CD8-positive, alpha-beta memory T cell (primary cell): ENCODE data around the gene KCTD2. TPM values are rescaled to one million over a fixed set of nuclear protein-coding genes. Genes with fewer than 3 reads are reported as not detected.
"Not testable (repeated sequence)": the region's sequence is repeated elsewhere in the genome, so short reads cannot be mapped to it uniquely, and the experiment has no call there.

Experiments used
- CTCF ChIA-PET: fragments of 350-600 bp; sonication (Branson Sonifier 250); formaldehyde crosslinking; loops from one replicate; lab custom pipeline; 2021; ENCODE audit warnings: antibody characterized with exemption; lab: Charles Lee
- POLR2A ChIA-PET: fragments of 350-600 bp; sonication (Branson Sonifier 250); formaldehyde crosslinking; loops from one replicate; lab custom pipeline; 2021; ENCODE audit warnings: antibody characterized with exemption; lab: Charles Lee
- DNase-seq, 5 donors: peaks; one replicate each; pipeline versions ENCODE4 v3.0.0 to v3.0.0-alpha.2; 2020 to 2022; ENCODE audit warnings: mixed read lengths in 1 of 5
- H3K27ac ChIP-seq: one replicate; pipeline ENCODE4 v1.7.0; 2013; ENCODE audit warnings: low read depth, mild to moderate bottlenecking, low read length, moderate library complexity
- H3K27me3 ChIP-seq: 2 replicates; pipeline ENCODE4 v1.7.0; 2013; ENCODE audit warnings: low read length, mild to moderate bottlenecking; ENCODE audit not compliant: insufficient read depth, poor library complexity, severe bottlenecking
- H3K36me3 ChIP-seq: 2 replicates; pipeline ENCODE4 v1.7.0; 2013; ENCODE audit warnings: mild to moderate bottlenecking, low read length, moderate library complexity; ENCODE audit not compliant: insufficient read depth
- H3K4me1 ChIP-seq: 2 replicates; pipeline ENCODE4 v1.7.0; 2013; ENCODE audit warnings: mild to moderate bottlenecking, low read length, moderate library complexity; ENCODE audit not compliant: insufficient read depth
- H3K4me3 ChIP-seq: 2 replicates; pipeline ENCODE4 v1.7.0; 2013; ENCODE audit warnings: mild to moderate bottlenecking, low read length
- H3K9me3 ChIP-seq: 2 replicates; pipeline ENCODE4 v1.7.0; 2013; ENCODE audit warnings: mild to moderate bottlenecking, low read length
- H3K27ac Mint-ChIP-seq, 8 donors: one replicate each; pipeline ENCODE4 v1.8.0; 2020 to 2021; ENCODE audit warnings: mixed read lengths in 8 of 8, mild to moderate bottlenecking in 6 of 8, inconsistent platforms in 3 of 8, moderate library complexity in 3 of 8
- H3K27me3 Mint-ChIP-seq, 2 donors: one replicate each; pipeline ENCODE4 v1.8.0; 2020 to 2021; ENCODE audit warnings: mixed read lengths in 2 of 2, mild to moderate bottlenecking in 1 of 2, moderate library complexity in 1 of 2
- H3K36me3 Mint-ChIP-seq, 3 donors: one replicate each; pipeline ENCODE4 v1.8.0; 2020 to 2021; ENCODE audit warnings: mixed read lengths in 3 of 3, inconsistent platforms in 1 of 3, mild to moderate bottlenecking in 1 of 3
- H3K4me1 Mint-ChIP-seq, 3 donors: one replicate each; pipeline ENCODE4 v1.8.0; 2020 to 2021; ENCODE audit warnings: mixed read lengths in 3 of 3, inconsistent platforms in 1 of 3, mild to moderate bottlenecking in 1 of 3
- H3K4me3 Mint-ChIP-seq, 7 donors: one replicate each; pipeline ENCODE4 v1.8.0; 2020 to 2021; ENCODE audit warnings: mixed read lengths in 7 of 7, mild to moderate bottlenecking in 6 of 7, moderate library complexity in 4 of 7, inconsistent platforms in 2 of 7
- H3K9me3 Mint-ChIP-seq, 5 donors: one replicate each; pipeline ENCODE4 v1.8.0; 2020 to 2022; ENCODE audit warnings: mixed read lengths in 5 of 5, mild to moderate bottlenecking in 3 of 5, moderate library complexity in 2 of 5, inconsistent platforms in 1 of 5
- polyA plus RNA-seq: library from polyadenylated mRNA; unstranded; fragments of 300-500 nt; fragmentation: Illumina TruSeq; gene quantifications from one replicate; pipeline ENCODE4 v1.2.3, GENCODE V29; 2021
- total RNA-seq, 2 experiments: library from RNA; stranded (reverse); gene quantifications; one replicate each; pipeline ENCODE4 v1.2.3, GENCODE V29; 2021

KCTD2 gene
- total and polyA plus RNA-seq, 3 experiments from 2014 or later, result 8.0 to 23.8 (median 22.2) TPM

- ChIA-PET CTCF (no interaction called here), POLR2A (no interaction called here)
- no peaks in the 10 kb centered on the region for H3K9me3 ChIP-seq
- no peaks in the 10 kb centered on the region for H3K27me3 Mint-ChIP-seq
- DNase-seq, result no peak
- H3K4me3 ChIP-seq, result no peak overlapping the region
- H3K27ac Mint-ChIP-seq, result peak overlapping the region in 5 of 8 donors; percentile 23 to 77 (median 50)
- peak overlapping the region in 6 of 7 donors; percentile 35 to 99 (median 59) for H3K4me3 Mint-ChIP-seq
- H3K4me1 Mint-ChIP-seq, result peaks cover 39 to 49% (median 48%) of the 10 kb centered on the region in 3 donors
- H3K36me3 Mint-ChIP-seq, result peaks cover 4 to 47% (median 10%) of the 10 kb centered on the region in 3 donors
- H3K27ac ChIP-seq, result no peak overlapping the region
- H3K9me3 Mint-ChIP-seq, result no peaks in the 10 kb centered on the region
- peaks cover 18% of the 10 kb centered on the region for H3K4me1 ChIP-seq
- peaks cover 22% of the 10 kb centered on the region for H3K36me3 ChIP-seq
- no peaks in the 10 kb centered on the region for H3K27me3 ChIP-seq
Measured at GRCh38 chr17:75044716-75045115, 2.3 kb upstream of the KCTD2 start.

- Mint-ChIP-seq H3K4me1 (peaks cover 36 to 51% (median 51%) of the 10 kb centered on the region in 3 donors), H3K27ac (peak overlapping the region; percentile 93 to 99 (median 97)), H3K36me3 (peaks cover 0 to 40% (median 5%) of the 10 kb centered on the region in 3 donors), H3K4me3 (peak overlapping the region; percentile 92 to 99 (median 96))
- not testable (repeated sequence) for DNase-seq, H3K27me3 Mint-ChIP-seq, H3K9me3 ChIP-seq, H3K27me3 ChIP-seq, H3K9me3 Mint-ChIP-seq
- peak overlapping the region; percentile 94 for H3K27ac ChIP-seq
- H3K36me3 ChIP-seq, result peaks cover 18% of the 10 kb centered on the region
- H3K4me3 ChIP-seq, result peak overlapping the region; percentile 84
- peaks cover 18% of the 10 kb centered on the region for H3K4me1 ChIP-seq
- CTCF ChIA-PET, result interaction anchor here (1.0 to 2.3 kb wide), 5 partner anchors 11 to 68 kb away, joined by 3 to 10 read pairs (median 4); partner anchors contain the start of gene SLC16A5
- POLR2A ChIA-PET, result interaction anchor here (3.4 kb wide), 1 partner anchor 11 kb away, joined by 14 read pairs; no protein-coding TSS in a partner anchor
Measured at GRCh38 chr17:75045946-75046406, 1.0 kb upstream of the KCTD2 start.

- H3K4me1 ChIP-seq, result peaks cover 18% of the 10 kb centered on the region
- H3K27me3 ChIP-seq, result no peaks in the 10 kb centered on the region
- peak in 4 of 5 donors; percentile 13 to 59 (median 30) for DNase-seq
- peak overlapping the region; percentile 62 for H3K27ac ChIP-seq
- H3K9me3 ChIP-seq, result no peaks in the 10 kb centered on the region
- Mint-ChIP-seq H3K9me3 (no peaks in the 10 kb centered on the region), H3K4me1 (peaks cover 38 to 57% (median 51%) of the 10 kb centered on the region in 3 donors), H3K4me3 (peak overlapping the region; percentile 87 to 99 (median 96)), H3K36me3 (peaks cover 0 to 39% (median 6%) of the 10 kb centered on the region in 3 donors), H3K27ac (peak overlapping the region; percentile 29 to 99 (median 90)), H3K27me3 (no peaks in the 10 kb centered on the region)
- CTCF ChIA-PET, result interaction anchor here (1.3 to 2.5 kb wide), 5 partner anchors 12 to 86 kb away, joined by 3 to 12 read pairs (median 5); partner anchors contain the start of genes MRPL58 and SLC16A5
- H3K4me3 ChIP-seq, result peak overlapping the region; percentile 74
- POLR2A ChIA-PET, result interaction anchor here (0.6 to 3.4 kb wide), 6 partner anchors 8 to 136 kb away, joined by 3 to 14 read pairs (median 3); partner anchors contain the start of gene SUMO2
- peaks cover 13% of the 10 kb centered on the region for H3K36me3 ChIP-seq
Measured at GRCh38 chr17:75047398-75048098, 523 bp downstream of the KCTD2 start.

- Histone ChIP-seq H3K27me3 (no peaks in the 10 kb centered on the region), H3K4me1 (peaks cover 18% of the 10 kb centered on the region), H3K9me3 (no peaks in the 10 kb centered on the region), H3K4me3 (peak overlapping the region; percentile 74), H3K36me3 (peaks cover 19% of the 10 kb centered on the region), H3K27ac (no peak overlapping the region)
- Mint-ChIP-seq H3K36me3 (peaks cover 0 to 46% (median 10%) of the 10 kb centered on the region in 3 donors), H3K27me3 (no peaks in the 10 kb centered on the region), H3K27ac (peak overlapping the region; percentile 29 to 98 (median 88)), H3K4me1 (peaks cover 38 to 57% (median 50%) of the 10 kb centered on the region in 3 donors), H3K9me3 (no peaks in the 10 kb centered on the region), H3K4me3 (peak overlapping the region; percentile 87 to 99 (median 96))
- ChIA-PET CTCF (interaction anchor here (1.0 to 2.5 kb wide), 3 partner anchors 36 to 87 kb away, joined by 3 to 12 read pairs (median 5); partner anchors contain the start of gene MRPL58), POLR2A (interaction anchor here (0.7 to 3.4 kb wide), 2 partner anchors 14 to 29 kb away, joined by 3 to 14 read pairs; no protein-coding TSS in a partner anchor)
- DNase-seq, result no peak
Measured at GRCh38 chr17:75048249-75048878, 1.3 kb downstream of the KCTD2 start.

- Histone ChIP-seq H3K36me3 (peaks cover 24% of the 10 kb centered on the region), H3K9me3 (no peaks in the 10 kb centered on the region), H3K27ac (no peak overlapping the region), H3K4me3 (no peak overlapping the region), H3K4me1 (peaks cover 18% of the 10 kb centered on the region), H3K27me3 (no peaks in the 10 kb centered on the region)
- Mint-ChIP-seq H3K27ac (peak overlapping the region in 6 of 8 donors; percentile 40 to 98 (median 66)), H3K27me3 (no peaks in the 10 kb centered on the region), H3K4me1 (peaks cover 38 to 53% (median 46%) of the 10 kb centered on the region in 3 donors), H3K36me3 (peaks cover 0 to 50% (median 10%) of the 10 kb centered on the region in 3 donors), H3K9me3 (no peaks in the 10 kb centered on the region), H3K4me3 (peak overlapping the region in 5 of 7 donors; percentile 29 to 99 (median 98))
- ChIA-PET CTCF (interaction anchor here (1.0 to 2.5 kb wide), 3 partner anchors 37 to 87 kb away, joined by 3 to 12 read pairs (median 5); partner anchors contain the start of gene MRPL58), POLR2A (interaction anchor here (3.4 kb wide), 1 partner anchor 14 kb away, joined by 14 read pairs; no protein-coding TSS in a partner anchor)
- DNase-seq, result no peak
Measured at GRCh38 chr17:75049057-75049456, 2.0 kb downstream of the KCTD2 start.

GRCh38 chr17:75049706-75050105 lies 2.7 kb downstream of the KCTD2 start:
- H3K9me3 ChIP-seq, result no peaks in the 10 kb centered on the region
- peaks cover 18% of the 10 kb centered on the region for H3K4me1 ChIP-seq
- H3K27ac ChIP-seq, result no peak overlapping the region
- ChIA-PET POLR2A (no interaction called here), CTCF (no interaction called here)
- peak overlapping the region in 4 of 8 donors; percentile 32 to 77 (median 56) for H3K27ac Mint-ChIP-seq
- no peaks in the 10 kb centered on the region for H3K27me3 Mint-ChIP-seq
- peaks cover 2 to 53% (median 12%) of the 10 kb centered on the region in 3 donors for H3K36me3 Mint-ChIP-seq
- no peak overlapping the region for H3K4me3 ChIP-seq
- peaks cover 27% of the 10 kb centered on the region for H3K36me3 ChIP-seq
- peaks cover 34 to 49% (median 42%) of the 10 kb centered on the region in 3 donors for H3K4me1 Mint-ChIP-seq
- peak overlapping the region in 2 of 7 donors; percentile 37 to 98 for H3K4me3 Mint-ChIP-seq
- DNase-seq, result no peak
- no peaks in the 10 kb centered on the region for H3K27me3 ChIP-seq
- H3K9me3 Mint-ChIP-seq, result no peaks in the 10 kb centered on the region

GRCh38 chr17:75051941-75052340 lies 4.9 kb downstream of the KCTD2 start:
- H3K36me3 ChIP-seq, result peaks cover 27% of the 10 kb centered on the region
- CTCF ChIA-PET, result interaction anchor here (0.9 kb wide), 1 partner anchor 11 kb away, joined by 3 read pairs; no protein-coding TSS in a partner anchor
- no peaks in the 10 kb centered on the region for H3K27me3 ChIP-seq
- H3K4me3 ChIP-seq, result no peak overlapping the region
- no peak overlapping the region for H3K27ac ChIP-seq
- Mint-ChIP-seq H3K36me3 (peaks cover 4 to 63% (median 16%) of the 10 kb centered on the region in 3 donors), H3K9me3 (no peaks in the 10 kb centered on the region), H3K27me3 (no peaks in the 10 kb centered on the region), H3K27ac (peak overlapping the region in 2 of 8 donors; percentile 20 to 75), H3K4me1 (peaks cover 25 to 32% (median 31%) of the 10 kb centered on the region in 3 donors), H3K4me3 (no peak overlapping the region)
- peaks cover 9% of the 10 kb centered on the region for H3K4me1 ChIP-seq
- no peak for DNase-seq
- POLR2A ChIA-PET, result no interaction called here
- H3K9me3 ChIP-seq, result no peaks in the 10 kb centered on the region
